ENCODE data around the gene SLC35A5. TPM values are rescaled to one million over a fixed set of nuclear protein-coding genes. Genes with fewer than 3 reads are reported as not detected.

Gene SLC35A5
- total and polyA plus RNA-seq, 9 of the 15 experiments (the other 6 are each of a cell fraction or from before 2014, with no cell fraction given): 4.0 to 13.0 (median 9.7) TPM

DNA sequence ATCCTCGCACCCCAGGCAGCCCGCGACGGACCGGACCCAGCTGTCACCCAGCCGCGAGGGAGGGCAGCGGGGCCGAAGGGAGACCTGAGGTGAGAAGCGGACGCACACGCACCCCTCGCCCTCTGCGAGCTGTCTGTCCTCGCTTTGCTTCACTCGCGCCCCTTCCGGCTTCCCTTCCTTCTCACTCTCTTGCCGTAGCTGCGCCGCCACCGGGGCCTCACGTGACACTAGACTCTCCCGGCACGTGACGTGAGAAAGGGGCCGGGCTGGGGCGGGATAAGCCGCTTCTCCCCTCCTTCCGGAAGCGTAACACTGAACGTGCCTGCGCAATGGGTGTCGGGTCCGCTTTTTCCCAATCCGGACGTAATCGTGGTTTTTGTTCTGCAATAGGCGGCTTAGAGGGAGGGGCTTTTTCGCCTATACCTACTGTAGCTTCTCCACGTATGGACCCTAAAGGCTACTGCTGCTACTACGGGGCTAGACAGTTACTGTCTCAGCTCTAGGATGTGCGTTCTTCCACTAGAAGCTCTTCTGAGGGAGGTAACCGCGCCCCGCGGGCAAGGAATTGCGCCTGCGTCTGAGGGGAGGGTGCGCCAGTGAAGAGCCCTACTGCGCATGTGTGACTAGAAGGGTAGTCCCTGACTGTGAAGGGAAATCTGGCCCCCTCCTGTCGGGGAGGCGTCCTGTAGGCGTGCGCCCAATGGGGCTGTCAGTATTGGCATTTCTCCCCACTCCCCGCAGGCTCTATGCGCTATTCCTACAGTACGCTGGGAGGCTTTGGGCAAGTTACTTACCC lies at the start of gene SLC35A5, which contains the start of gene ATG3 (continued):
- TF ChIP-seq ATF4 (CRISPR knock-in tag; IDR thresholded peaks at IDR 0.05): no peak
- no peak for TF ChIP-seq HMG20A (CRISPR knock-in tag; conservative IDR thresholded peaks at IDR 0.05)
- TF ChIP-seq BCL6 (CRISPR knock-in tag; IDR thresholded peaks at IDR 0.05): no peak
- no peak for TF ChIP-seq ZNF282 (CRISPR knock-in tag; IDR thresholded peaks at IDR 0.05)
- TF ChIP-seq ZBTB1 (CRISPR knock-in tag; IDR thresholded peaks at IDR 0.05; ENCODE audit: borderline replicate concordance, low read depth): peak; percentile 79; the same call in 1 of the 2 replicates
- TF ChIP-seq CC2D1A (IDR thresholded peaks at IDR 0.05): no peak
- TF ChIP-seq THRB (CRISPR knock-in tag; conservative IDR thresholded peaks at IDR 0.05): no peak
- TF ChIP-seq RBM34 (IDR thresholded peaks at IDR 0.05; ENCODE audit: borderline replicate concordance, insufficient read depth, low read length): no peak
- no peak for TF ChIP-seq SNIP1 (IDR thresholded peaks at IDR 0.05; ENCODE audit: low read depth)
- no peak for TF ChIP-seq SAFB (IDR thresholded peaks at IDR 0.05; ENCODE audit: borderline replicate concordance, low read depth, low read length)
- TF ChIP-seq TRIM28 (IDR thresholded peaks at IDR 0.05): no peak
- no peak for TF ChIP-seq CBX8 (IDR thresholded peaks at IDR 0.05; ENCODE audit: borderline replicate concordance, extremely low read depth, low read depth, low read length, poor library complexity, severe bottlenecking)
- TF ChIP-seq, protein P1, sequence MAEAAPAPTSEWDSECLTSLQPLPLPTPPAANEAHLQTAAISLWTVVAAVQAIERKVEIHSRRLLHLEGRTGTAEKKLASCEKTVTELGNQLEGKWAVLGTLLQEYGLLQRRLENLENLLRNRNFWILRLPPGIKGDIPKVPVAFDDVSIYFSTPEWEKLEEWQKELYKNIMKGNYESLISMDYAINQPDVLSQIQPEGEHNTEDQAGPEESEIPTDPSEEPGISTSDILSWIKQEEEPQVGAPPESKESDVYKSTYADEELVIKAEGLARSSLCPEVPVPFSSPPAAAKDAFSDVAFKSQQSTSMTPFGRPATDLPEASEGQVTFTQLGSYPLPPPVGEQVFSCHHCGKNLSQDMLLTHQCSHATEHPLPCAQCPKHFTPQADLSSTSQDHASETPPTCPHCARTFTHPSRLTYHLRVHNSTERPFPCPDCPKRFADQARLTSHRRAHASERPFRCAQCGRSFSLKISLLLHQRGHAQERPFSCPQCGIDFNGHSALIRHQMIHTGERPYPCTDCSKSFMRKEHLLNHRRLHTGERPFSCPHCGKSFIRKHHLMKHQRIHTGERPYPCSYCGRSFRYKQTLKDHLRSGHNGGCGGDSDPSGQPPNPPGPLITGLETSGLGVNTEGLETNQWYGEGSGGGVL (CRISPR knock-in tag; IDR thresholded peaks at IDR 0.05): no peak
- TF ChIP-seq ASH1L (IDR thresholded peaks at IDR 0.05; ENCODE audit: borderline replicate concordance, low read depth, partially characterized antibody): peak; percentile 74
- no peak for TF ChIP-seq RBM22 (IDR thresholded peaks at IDR 0.05; ENCODE audit: low read depth, low read length, poor library complexity, severe bottlenecking)
- TF ChIP-seq, protein P2, sequence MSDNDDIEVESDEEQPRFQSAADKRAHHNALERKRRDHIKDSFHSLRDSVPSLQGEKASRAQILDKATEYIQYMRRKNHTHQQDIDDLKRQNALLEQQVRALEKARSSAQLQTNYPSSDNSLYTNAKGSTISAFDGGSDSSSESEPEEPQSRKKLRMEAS (CRISPR knock-in tag; IDR thresholded peaks at IDR 0.05): peak; percentile 79
- peak in 2 of 3 experiments; percentile 15 to 33 for TF ChIP-seq YY1 (IDR thresholded peaks at IDR 0.05; ENCODE audit: borderline replicate concordance in 1 of 3, control insufficient read depth in 1 of 3, extremely low read depth in 1 of 3, insufficient read depth in 3 of 3, insufficient read length in 1 of 3, insufficient replicate concordance in 2 of 3, low read depth in 1 of 3, low read length in 2 of 3)
- no peak for TF ChIP-seq TRIM25 (IDR thresholded peaks at IDR 0.05; ENCODE audit: borderline replicate concordance)
- no peak for TF ChIP-seq KLF1 (tag; IDR thresholded peaks at IDR 0.05)
- no peak for TF ChIP-seq MTA1 (IDR thresholded peaks at IDR 0.05; ENCODE audit: borderline replicate concordance)
- no peak for TF ChIP-seq FOXK1 (CRISPR knock-in tag; IDR thresholded peaks at IDR 0.05; ENCODE audit: borderline replicate concordance)

Measured in K562 (cell line).